ENCODE measurements around the gene VAC14. TPM values are rescaled to one million over a fixed set of nuclear protein-coding genes. Genes with fewer than 3 reads are reported as not detected.

Gene VAC14
- total RNA-seq, 4 donors from 2014 or later, result 18.6 to 32.2 (median 25.9) TPM

DNA sequence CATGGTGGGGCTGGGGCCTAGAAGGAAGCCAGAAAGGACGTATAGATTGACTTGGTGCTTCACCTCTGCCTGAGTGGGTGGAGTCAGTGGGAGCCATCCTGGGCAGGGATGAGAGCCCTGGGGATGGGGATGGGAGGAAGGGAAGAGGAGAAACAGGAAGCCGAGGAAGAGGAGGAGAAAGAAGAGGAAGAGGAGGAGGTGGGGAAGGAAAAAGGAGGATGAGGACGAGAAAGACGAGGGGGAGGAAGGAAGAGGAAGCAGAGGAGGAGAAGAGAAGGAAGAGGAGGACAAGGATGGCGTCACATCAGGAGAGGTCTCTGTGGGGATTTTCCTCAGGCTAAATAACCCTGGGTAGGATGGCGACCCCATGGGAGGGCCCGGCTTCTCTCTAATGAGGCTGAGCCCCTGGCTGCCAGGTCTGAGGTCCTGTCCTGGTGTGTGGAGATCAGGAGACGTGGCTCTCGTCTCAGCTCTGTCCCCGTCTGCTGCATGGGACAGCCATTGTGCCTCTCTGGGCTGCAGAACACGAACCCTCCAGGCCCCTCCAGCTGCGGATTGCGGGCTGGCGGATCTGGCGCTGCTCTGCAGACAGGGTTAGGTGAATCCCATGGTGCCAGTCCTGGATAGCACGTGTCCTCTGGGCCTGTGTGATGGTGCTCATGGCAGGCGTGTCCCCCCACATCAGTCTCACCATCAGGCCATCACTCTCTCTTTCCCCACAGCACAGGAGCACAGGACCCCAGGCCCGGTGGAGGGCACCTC lies 79.6 kb downstream of the VAC14 start:
- Histone ChIP-seq H3K4me3 (no peak overlapping the region), H3K9me3 (no peaks in the 10 kb centered on the region), H3K4me1 (peaks cover 15 to 33% (median 22%) of the 10 kb centered on the region in 3 donors), H3K27me3 (no peaks in the 10 kb centered on the region), H3K36me3 (peaks cover 0 to 54% (median 0%) of the 10 kb centered on the region in 3 donors), H3K27ac (no peak overlapping the region)
- DNase-seq, result no peak
- WGBS, 2 donors, result 81 to 82% methylated on average over 9 to 18 of the region's 18 CpGs
- TF ChIP-seq, protein P1, sequence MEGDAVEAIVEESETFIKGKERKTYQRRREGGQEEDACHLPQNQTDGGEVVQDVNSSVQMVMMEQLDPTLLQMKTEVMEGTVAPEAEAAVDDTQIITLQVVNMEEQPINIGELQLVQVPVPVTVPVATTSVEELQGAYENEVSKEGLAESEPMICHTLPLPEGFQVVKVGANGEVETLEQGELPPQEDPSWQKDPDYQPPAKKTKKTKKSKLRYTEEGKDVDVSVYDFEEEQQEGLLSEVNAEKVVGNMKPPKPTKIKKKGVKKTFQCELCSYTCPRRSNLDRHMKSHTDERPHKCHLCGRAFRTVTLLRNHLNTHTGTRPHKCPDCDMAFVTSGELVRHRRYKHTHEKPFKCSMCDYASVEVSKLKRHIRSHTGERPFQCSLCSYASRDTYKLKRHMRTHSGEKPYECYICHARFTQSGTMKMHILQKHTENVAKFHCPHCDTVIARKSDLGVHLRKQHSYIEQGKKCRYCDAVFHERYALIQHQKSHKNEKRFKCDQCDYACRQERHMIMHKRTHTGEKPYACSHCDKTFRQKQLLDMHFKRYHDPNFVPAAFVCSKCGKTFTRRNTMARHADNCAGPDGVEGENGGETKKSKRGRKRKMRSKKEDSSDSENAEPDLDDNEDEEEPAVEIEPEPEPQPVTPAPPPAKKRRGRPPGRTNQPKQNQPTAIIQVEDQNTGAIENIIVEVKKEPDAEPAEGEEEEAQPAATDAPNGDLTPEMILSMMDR (IDR thresholded peaks at IDR 0.05), result no peak
- TF ChIP-seq POLR2A (IDR thresholded peaks at IDR 0.05), result no peak
- intact Hi-C loops (cut with DNase I), result no loop called here

DNA sequence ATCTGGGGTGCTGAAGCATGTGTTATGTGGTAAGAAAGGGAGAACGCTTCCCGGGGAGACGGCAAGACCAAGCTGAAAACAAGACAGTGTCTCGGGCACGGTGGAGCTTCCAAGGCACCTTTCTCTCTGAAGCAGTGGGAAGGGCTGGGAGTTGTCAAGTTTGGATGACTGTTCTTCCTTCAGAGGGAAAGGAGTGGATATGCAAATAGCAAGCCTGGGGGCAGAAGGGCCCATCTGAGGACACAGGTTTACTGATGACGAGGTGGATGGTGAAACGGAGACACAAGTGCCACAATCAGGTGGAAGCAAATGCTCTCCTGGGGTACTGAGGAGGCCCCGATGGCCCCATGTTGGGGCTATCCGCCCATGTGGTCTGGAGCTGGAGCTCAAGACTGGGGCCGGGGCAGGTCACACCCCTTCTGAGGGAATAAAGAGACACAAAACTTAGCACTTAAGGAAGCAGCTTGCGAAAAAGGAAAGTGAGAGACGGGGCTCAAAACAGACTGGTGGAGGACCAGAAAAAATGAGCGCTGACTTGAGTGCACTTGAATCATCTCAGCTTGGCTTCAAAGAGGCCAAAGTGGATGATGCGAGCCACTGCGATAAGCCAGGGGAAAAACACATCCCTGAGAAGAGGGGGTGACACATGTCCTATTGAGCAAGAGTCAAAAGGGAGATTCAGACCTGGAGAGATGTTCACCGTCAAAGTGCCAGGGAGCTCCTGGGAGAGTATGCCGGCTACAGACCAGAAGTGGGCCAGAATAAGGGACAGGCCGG lies 80.3 kb downstream of the VAC14 start:
- Histone ChIP-seq H3K27ac (no peak overlapping the region), H3K4me1 (peaks cover 16 to 33% (median 22%) of the 10 kb centered on the region in 3 donors), H3K9me3 (no peaks in the 10 kb centered on the region), H3K36me3 (peaks cover 0 to 54% (median 0%) of the 10 kb centered on the region in 3 donors), H3K4me3 (no peak overlapping the region), H3K27me3 (no peaks in the 10 kb centered on the region)
- TF ChIP-seq, protein P1 (IDR thresholded peaks at IDR 0.05), result no peak
- TF ChIP-seq POLR2A (IDR thresholded peaks at IDR 0.05), result no peak
- intact Hi-C loops (cut with DNase I), result no loop called here
- DNase-seq, result no peak
- 91 to 96% methylated on average over 18 of the region's 18 CpGs for WGBS, 2 donors

DNA sequence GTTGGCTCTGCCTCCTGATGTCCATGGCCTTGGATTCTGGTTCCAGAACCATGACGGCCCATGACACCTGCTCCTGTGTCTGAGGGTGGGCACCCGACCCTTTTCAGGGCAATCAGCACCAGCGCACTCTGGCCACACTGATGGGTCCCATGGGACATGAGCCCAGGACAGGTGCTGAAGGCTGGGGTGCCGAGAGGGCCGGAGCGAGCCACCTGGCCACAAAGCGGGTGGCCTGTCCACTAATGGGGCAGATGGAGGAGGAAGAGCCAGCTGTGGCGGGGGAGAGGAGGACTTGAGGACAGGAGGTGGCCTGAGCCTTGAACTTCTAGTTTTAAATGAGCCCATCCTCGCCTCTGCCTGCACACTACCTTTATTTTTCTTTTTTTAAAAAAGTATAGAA lies 83.9 kb downstream of the VAC14 start:
- H3K4me1 ChIP-seq, result peaks cover 12 to 47% (median 30%) of the 10 kb centered on the region in 3 donors
- 95 to 100% methylated on average over 3 to 6 of the region's 9 CpGs for WGBS, 2 donors
- no peak overlapping the region for H3K4me3 ChIP-seq
- intact Hi-C loops (cut with DNase I), result no loop called here
- no peak for TF ChIP-seq POLR2A (IDR thresholded peaks at IDR 0.05)
- TF ChIP-seq, protein P1 (IDR thresholded peaks at IDR 0.05), result no peak
- H3K9me3 ChIP-seq, result no peaks in the 10 kb centered on the region
- peak overlapping the region in 2 of 4 donors; percentile 87 to 90 for H3K27ac ChIP-seq
- peaks cover 0 to 27% (median 0%) of the 10 kb centered on the region in 3 donors for H3K36me3 ChIP-seq
- no peak for DNase-seq
- no peaks in the 10 kb centered on the region for H3K27me3 ChIP-seq

DNA sequence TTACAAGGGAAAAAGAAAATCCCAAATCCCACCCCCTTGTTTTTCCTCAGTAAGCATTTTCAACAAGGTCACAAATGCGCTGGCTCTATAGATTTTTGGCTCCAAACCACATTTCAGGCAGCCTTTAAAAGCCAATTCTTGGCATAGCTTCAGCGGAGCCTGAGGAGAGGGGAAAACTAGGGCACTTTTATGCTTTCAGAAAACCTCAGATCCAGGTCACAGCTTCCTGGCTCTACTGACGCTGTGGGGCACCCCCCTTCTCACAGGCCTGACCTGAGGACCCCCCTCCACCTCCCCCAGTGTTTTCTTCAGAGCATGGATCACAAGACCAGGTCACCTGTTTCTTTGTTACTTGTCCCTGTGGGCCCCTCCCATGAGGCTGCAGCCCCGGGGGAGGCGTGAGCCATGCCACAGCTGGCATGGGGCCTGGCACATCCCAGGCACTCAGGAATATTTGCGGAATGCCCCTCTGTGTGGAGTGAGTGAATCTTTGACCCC lies 85.0 kb downstream of the VAC14 start:
- peaks cover 0 to 21% (median 0%) of the 10 kb centered on the region in 3 donors for H3K36me3 ChIP-seq
- no peaks in the 10 kb centered on the region for H3K9me3 ChIP-seq
- H3K27me3 ChIP-seq, result no peaks in the 10 kb centered on the region
- intact Hi-C loops (cut with DNase I), result no loop called here
- H3K4me1 ChIP-seq, result peaks cover 12 to 47% (median 30%) of the 10 kb centered on the region in 3 donors
- no peak for TF ChIP-seq POLR2A (IDR thresholded peaks at IDR 0.05)
- TF ChIP-seq, protein P1 (IDR thresholded peaks at IDR 0.05), result no peak
- WGBS, 2 donors, result 37 to 44% methylated on average over 6 of the region's 6 CpGs
- H3K4me3 ChIP-seq, result no peak overlapping the region
- H3K27ac ChIP-seq, result peak overlapping the region; percentile 79 to 90 (median 86)
- no peak for DNase-seq

Measured in esophagus squamous epithelium (tissue), 5 donors.